ENCODE results near the gene ATG7.
"Not testable (repeated sequence)": the region's sequence is repeated elsewhere in the genome, so short reads cannot be mapped to it uniquely, and the experiment has no call there.

The ATG7 gene

GRCh38 chr3:11558918-11559815 is 287.0 kb downstream of the ATG7 start:
- DNase-seq = no peak

- DNase-seq = no peak
Measured at GRCh38 chr3:11559816-11560633, 287.8 kb downstream of the ATG7 start.

- no peak for DNase-seq
Measured at GRCh38 chr3:11560746-11561145, 288.5 kb downstream of the ATG7 start.

DNA sequence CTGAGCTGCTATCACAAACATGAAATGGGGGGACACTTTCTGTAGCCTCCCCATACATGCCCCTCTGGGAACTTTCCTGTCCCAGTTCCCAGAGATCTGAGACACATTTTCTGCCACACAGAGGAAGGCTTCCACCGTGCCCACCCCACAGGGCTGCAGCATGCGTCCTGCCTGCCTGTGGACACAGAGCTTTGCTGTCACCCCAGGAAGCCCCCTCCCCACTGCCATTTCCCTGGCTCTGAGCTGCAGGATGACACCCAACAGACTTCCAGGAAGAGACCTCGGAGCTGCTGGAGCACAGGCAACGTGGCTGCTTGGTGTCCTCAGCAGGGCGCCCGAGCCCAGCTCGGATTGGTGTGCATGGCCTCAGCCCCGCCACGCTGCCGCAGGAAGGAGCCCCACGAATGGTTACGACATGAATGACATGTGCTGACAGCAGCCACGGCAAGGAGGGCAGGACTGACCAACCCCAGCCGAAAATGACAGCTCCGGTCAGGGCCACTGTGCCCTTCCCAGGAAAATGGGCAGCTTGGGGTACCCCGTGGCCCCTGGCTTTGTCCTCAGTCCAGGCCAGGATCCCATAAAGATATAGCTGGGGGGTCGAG is 290.2 kb downstream of the ATG7 start:
- no peak for DNase-seq

GRCh38 chr3:11563159-11563864 is 291.1 kb downstream of the ATG7 start:
- no peak for DNase-seq

GRCh38 chr3:11563865-11564185 is 291.6 kb downstream of the ATG7 start:
- no peak for DNase-seq

- DNase-seq = no peak
Measured at GRCh38 chr3:11564577-11565001, 292.4 kb downstream of the ATG7 start.

DNA sequence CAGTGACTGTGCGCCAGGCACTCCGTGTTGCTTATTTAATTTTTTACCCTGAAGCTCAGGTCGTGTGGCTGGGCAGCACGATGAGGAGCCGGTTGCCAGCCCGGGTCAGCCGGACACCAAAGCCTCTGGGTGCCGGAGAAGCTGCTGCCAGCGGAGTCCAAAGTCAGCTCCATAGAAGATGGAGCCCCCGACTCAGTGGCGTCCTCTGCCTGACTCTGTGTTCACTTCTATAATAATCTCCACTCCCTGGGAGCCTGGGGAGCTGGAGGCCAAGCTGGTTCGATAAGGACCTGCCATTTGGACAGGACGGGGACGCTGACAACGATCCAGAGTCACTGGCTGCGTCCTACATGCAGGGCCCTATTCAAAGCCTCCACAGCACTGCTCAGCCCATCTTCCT is 292.9 kb downstream of the ATG7 start:
- DNase-seq = no peak

DNA sequence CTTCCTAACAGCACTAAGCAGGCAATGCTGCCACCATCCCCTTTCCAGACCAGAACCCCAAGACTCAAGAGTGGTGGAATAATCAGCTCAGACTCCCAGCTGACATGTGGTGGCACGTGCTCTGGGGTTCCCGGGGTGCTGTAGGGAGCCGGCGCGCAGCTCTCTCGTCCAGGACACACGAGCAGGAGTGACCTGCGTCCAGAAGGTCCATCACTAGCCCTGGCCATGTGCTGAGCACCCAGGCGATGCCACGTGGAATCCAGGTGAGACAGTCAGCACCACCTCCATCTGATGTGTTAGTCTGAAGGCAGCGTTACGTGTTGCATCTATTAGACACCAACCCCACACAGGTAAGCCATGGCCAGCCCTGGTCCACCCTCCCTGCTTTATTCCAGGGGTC is 293.3 kb downstream of the ATG7 start:
- DNase-seq = no peak

GRCh38 chr3:11565932-11566331 is 293.7 kb downstream of the ATG7 start:
- DNase-seq = no peak

GRCh38 chr3:11566478-11566877 is 294.3 kb downstream of the ATG7 start:
- no peak for DNase-seq

DNA sequence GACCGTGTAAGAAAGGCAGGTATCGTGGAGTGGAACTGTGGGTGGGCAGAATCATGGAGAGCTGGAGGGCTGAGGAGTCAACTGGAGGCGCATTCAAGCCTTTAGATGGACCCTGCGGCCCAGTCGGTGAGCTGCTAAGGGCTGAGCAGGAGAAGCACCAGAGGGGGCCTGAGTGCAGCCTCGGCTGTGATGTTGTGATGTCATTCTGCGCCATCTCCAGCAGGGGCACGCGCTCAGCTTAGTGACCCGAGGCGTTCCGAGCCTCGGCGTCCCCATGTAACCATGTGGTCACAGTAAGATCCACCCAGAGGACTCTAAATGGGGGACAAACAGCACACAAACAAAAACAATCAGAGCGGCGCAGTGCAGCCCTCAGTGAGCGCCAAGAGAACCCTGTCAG is 294.7 kb downstream of the ATG7 start:
- DNase-seq = no peak

GRCh38 chr3:11567516-11568467 is 295.6 kb downstream of the ATG7 start:
- no peak for DNase-seq

- no peak for DNase-seq
Measured at GRCh38 chr3:11568503-11569155, 296.4 kb downstream of the ATG7 start.

GRCh38 chr3:11569156-11569741 is 297.1 kb downstream of the ATG7 start:
- no peak for DNase-seq

GRCh38 chr3:11570251-11570650 is 298.1 kb downstream of the ATG7 start:
- DNase-seq = no peak

DNA sequence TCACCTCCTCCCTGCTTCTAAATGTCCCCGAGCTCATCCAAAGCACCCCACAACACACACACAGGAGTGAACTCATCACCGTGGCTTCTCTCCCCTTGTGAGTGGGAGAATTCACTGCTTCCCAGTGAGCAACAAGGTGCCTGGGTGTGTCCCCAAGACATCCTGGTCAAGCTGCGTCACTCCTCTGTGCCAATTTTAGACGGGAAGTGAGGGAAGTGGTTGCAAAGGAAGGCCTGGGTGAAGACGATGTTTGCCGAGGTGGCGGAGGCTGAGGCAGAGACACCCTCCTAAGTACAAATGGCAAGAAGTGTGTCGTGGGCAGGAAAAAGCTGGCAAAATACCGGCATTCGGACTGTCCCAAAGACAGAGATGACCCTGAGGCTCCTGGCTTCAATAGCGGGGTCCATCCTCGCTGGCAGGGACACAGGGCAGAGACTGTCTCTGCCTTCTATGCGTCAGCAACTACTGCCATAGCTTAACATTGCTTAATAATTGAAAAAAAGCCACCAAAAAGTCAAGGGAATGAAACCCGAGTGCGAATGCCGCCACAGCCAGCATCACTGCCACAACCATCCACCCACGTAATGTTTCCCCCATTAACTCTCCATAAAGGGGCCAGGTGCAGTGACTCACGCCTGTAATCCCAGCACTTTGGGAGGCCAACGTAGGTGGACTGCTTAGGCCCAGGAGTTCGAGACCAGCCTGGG is 298.7 kb downstream of the ATG7 start:
- DNase-seq = no peak

DNA sequence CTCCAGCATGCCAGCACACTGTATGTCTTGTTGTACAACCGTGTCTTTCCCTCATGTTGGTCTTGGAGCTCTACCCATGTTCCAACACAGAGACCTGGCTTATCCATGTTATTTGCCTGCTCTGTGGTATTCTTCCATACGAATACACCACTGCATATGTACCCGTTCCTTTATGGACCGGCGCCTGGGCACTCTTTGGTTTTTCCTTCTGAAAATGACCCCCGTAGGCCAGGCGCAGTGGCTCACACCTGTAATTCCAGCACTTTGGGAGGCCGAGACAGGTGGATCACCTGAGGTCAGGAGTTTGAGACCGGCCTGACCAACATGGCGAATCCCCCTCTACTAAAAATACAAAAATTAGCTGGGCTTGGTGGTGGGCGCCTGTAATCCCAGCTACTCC is 300.5 kb downstream of the ATG7 start:
- not testable (repeated sequence) for DNase-seq

GRCh38 chr3:11574981-11575669 is 302.9 kb downstream of the ATG7 start:
- no peak for DNase-seq

DNA sequence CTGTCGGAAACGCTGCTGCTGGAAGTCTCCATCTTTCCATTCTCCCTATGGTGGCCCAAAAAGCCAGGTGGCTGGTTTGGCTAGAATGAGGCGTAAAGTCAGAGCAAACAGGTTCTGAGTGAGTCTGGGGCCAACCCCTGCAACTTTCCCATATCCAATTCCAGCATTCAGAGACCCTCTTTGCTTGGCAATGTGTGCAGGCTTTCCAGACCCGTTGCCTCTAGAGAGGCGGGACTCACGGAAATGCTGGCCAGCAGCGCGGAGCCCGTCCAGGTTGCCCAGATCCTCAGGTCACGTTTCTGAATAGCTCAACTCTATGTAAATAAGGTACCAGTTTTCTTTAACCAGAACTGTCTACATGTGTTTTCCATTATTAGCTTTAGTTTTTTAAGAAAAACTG is 303.5 kb downstream of the ATG7 start:
- no peak for DNase-seq
